GM19467 (cell line): Measurements from ENCODE around the gene USP34.
"Not testable (repeated sequence)": the region's sequence is repeated elsewhere in the genome, so short reads cannot be mapped to it uniquely, and the experiment has no call there.

ENCODE experiments used
- ATAC-seq: cut with Tn5 transposase; IDR thresholded peaks from one replicate; pipeline ENCODE4 v1.9.1; 2021; ENCODE audit warnings: mild to moderate bottlenecking, moderate library complexity; ENCODE audit not compliant: unreplicated experiment

The USP34 gene

DNA sequence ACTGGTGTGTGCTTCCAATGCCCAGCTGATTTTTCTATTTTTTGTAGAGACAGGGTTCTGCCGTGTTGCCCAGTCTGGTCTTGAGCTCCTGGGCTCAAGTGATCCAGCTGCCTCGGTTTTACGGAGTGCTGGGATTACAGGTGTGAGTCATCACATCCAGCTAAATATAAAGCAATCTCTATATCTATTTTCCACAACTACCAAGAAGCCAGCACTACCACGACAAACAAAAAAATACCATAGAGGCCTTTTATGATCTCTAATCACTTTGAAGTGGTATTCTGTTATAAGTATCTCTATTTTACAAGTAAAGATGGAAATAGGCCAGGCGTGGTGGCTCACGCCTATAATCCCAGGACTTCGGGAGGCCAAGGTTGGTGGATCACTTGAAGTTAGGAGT is 274.2 kb downstream of the USP34 start:
- ATAC-seq: no peak

DNA sequence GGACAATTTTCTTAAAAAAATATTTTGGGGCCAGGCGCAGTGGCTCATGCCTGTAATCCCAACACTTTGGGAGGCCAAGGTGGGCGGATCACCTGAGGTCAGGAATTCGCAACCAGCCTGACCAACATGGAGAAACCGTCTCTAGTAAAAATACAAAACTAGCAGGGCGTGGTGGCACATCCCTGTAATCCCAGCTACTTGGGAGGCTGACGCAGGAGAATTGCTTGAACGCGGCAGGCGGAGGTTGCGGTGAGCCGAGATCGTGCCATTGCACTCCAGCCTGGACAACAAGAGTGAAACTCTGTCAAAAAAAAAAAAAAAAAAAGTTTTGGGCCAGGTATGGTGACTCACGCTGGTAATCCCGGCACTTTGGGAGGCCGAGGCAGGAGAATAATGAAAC is 276.2 kb downstream of the USP34 start:
- ATAC-seq: not testable (repeated sequence)

DNA sequence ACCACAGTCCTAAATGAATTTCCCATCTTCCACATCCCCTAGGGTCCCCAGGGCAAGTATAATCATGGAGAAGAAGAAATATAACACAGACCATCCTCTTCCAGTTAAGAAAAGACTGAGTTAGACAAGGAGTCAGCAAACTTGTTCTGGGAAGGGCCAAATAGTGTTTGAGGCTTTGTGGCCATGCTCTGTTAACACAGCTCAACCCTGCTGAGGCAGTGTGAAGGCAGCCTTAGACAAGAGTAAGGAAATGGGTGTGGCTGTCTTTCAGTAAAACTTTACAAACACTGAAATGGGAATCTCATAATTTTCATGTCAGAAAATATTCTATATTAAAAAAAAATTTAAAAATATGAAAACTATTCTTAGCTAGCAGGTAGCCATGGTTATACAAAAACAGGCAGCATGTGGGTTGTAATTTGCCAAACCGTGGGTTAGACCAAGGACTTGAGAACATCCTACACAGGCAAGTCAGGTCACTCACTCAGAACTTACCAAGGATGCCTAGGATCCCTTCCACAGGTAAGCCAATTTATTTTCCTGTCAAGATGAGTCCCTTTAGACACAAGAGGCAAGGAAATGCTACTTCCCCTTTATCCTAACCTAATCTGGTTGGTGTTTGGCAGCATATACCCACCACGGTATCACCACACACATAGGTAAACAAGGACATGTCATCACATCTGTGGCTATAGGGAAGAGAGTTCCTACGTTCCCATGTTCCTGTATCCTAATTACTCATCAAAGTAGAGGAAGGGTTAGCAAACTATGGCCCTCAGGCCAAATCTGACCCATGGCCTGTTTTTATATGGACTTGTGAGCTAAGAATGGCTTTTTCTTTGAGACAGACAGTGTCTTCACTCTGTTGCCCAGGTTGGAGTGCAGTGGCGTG is 277.0 kb downstream of the USP34 start:
- no peak for ATAC-seq

GRCh38 chr2:61187085-61187484 is 283.8 kb downstream of the USP34 start:
- no peak for ATAC-seq

DNA sequence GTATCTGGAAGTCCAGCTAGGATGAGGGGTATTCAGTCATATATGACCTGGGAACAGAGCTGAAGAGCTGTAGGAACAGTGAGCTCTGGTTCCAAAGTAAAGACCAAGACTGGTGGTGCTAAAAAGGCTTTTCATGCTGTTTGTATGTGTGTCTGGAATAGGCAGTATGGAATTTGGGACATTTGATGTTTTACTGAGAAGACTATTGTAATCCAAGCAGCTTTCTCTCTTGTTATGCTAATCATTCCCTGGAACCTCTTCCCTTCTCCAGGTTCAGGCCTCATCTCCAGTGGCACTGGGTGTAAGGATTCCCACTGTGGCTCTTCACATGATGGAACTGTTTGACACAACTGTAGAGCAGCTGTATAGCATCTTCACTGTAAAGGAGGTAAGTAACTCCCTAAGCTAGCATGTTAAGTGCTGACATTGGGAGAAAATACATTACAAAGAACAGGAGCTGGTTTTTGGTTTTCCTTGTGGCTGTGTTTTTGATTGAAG is 285.6 kb downstream of the USP34 start:
- ATAC-seq: no peak

DNA sequence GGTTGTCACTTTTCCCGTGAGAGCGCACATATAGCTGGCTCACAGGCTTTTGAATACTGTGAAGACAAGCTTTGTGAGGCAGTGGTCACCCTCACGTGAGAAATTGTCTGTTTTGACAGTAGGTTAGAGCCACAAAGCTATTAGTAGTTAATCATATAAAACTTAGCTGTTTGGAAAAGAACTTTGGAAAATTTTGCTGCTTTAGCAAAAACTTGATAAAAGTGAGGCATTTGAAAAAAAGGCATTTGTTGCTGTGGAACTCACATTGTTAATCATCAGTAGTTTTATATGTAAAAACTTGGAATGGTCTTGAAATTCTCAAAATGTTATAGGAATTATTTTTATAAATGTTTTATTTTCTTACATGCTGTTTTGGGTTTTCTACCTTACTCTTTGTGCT is 286.6 kb downstream of the USP34 start:
- ATAC-seq: no peak

GRCh38 chr2:61183795-61184194 is 287.1 kb downstream of the USP34 start:
- no peak for ATAC-seq

DNA sequence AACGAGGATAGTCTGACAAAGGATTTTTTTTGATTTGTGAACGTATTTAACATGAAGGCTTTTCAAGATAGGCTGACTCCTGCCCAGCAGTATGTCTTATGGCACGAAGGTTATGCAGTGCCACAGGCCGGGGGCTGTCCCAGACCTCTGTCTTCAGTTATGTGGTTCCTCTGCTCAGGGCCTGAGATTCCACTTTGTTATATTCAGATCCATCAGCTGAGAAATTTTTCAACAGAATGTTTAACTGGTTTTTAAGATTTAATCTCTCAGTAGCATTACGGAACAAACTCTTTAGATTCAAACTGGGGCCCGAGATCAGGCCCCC is 288.9 kb downstream of the USP34 start:
- ATAC-seq: no peak

DNA sequence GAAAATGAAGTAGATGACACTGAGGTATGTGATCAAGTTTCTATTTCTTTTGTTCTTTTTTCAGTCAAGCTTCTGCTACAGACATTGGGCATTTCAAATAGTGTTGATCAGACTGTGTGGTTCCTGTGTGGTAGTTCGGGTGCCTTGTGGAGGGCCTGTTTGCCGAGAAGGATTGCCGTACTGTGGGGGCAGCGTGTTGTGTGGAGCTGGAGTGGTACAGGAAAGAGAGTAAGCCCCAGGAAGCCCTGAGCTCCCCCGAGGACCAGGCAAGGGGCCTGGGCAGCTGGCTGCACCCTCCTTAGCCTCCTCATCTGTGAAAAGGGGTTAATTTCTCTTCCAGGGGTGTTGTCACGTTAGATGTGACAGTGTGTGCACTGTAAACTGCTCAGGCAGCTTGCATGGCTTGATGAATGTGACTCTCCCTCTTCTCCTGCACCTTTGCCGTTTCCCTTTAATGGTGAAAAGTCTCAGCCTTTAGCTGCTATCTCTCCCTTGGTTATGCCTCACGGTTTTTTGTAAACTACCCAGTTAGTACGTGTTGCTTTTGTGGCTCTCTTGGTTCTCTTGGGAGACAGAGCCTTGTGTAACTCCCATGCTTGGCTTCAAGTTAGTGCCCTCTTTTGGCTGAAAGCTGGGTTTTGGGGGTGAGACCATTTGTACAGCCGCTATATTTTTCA is 289.4 kb downstream of the USP34 start:
- no peak for ATAC-seq

DNA sequence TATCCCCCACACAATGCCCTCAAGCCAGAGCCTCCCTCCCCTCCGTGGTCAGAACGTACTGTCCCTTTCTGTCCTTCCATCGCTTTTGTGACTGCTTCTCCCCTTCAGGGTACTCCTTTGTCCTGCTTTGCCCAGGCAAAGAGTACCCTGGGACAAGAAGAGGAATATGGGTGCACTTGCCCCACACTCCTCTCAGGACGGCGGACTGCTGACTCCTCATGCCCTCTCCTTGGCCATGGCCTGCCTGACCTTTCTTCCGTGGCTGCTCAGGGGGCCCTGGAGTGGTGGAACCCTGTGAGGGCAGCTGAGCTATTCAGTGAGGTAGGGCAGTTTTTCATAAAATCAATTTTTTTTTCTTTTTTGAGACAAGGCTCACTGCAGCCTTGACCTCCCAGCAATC is 290.2 kb downstream of the USP34 start:
- ATAC-seq: no peak

GRCh38 chr2:61179701-61180639 is 290.9 kb downstream of the USP34 start:
- ATAC-seq: no peak

DNA sequence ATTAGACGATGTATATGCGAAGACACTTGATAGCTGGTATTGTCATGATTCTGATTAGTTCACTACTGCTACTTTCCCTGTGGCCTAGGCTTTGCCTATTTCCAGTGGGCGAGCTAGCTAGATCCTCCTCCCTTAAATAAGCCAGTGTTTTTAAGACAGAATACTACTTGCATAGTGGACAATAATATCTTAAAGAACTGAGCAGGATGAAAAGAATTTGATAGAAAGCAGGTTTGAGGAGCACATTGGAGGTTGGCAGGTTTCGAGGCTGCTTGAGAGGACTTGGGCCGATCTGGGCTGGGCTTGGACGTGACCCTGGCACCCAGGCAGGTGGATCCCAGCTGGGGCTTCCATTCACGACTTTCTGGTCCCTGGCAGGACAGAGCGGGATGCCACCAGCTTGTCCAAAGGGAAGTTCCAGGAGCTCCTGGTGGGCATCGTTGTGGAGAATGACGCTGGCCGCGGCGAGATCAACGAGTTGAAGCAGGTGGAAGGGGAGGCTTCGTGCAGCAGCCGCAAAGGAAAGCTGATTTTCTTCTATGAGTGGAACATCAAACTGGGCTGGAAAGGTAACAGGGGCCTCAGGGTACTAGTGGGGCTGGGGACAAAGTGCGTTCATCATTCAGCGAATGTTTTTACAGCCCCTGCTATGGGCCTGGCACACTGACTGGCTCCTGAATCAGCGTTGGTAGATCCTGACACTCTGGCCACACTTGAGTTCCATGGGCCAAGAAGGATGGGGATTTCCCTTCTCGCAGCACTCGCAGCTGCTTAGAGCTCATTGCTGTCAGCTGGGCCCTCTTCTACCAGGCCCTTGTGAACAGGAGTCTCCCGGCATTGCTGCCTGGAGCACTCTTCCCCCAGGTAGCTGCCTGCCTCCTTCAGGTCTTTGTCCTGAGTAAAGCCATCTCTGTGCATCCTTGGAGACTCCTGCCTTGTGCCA is 292.0 kb downstream of the USP34 start:
- ATAC-seq: no peak

GRCh38 chr2:61177727-61178549 is 292.9 kb downstream of the USP34 start:
- ATAC-seq: peak; percentile 18

GRCh38 chr2:61176755-61177726 is 293.8 kb downstream of the USP34 start:
- peak; percentile 74 for ATAC-seq

- no peak for ATAC-seq
Measured at GRCh38 chr2:61175036-61175435, 295.9 kb downstream of the USP34 start.

- no peak for ATAC-seq
Measured at GRCh38 chr2:61173116-61173515, 297.8 kb downstream of the USP34 start.

DNA sequence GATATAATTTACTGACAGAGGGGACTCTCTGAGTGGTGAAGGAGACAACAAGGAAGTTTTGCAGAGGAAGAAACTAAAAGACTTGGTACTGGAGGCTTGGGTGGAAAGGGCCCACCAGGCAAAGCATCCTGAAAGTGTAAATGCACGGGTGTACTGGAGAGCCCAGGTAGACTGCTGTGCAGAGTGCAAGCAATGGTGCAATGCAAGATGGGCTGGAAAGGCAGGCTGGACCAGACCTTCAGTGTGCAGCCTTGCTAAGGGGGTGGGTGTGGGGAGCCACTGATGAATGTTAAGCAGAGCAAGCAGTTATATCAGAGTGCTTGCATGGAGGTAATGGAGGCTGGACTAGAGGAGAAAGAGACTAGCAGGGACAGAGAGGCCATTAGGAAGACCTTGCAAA is 298.2 kb downstream of the USP34 start:
- no peak for ATAC-seq

DNA sequence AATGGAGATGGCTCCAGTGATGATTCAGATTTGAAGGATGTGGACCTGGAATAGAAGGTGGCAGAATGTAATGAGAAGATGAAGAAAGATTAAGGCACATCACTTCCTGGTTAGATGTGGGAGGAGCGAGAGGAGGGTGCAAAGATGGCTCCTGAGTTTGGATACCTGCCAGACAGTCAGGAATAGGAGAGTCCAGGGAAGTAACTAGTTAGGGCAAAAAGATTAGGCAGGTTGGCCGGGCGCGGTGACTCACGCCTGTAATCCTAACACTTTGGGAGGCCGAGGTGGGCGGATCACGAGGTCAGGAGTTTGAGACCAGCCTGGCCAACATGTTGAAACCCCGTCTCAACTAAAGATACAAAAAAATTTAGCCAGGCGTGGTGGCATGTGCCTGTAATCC is 303.3 kb downstream of the USP34 start:
- ATAC-seq: no peak
